Pancreas (tissue), 10 donors: ENCODE measurements around the gene BECN2. TPM values are rescaled to one million over a fixed set of nuclear protein-coding genes. Genes with fewer than 3 reads are reported as not detected.
"Not testable (repeated sequence)": the region's sequence is repeated elsewhere in the genome, so short reads cannot be mapped to it uniquely, and the experiment has no call there.

Source experiments
- ATAC-seq, 4 donors: fragments of 200-7000 bp; cut with Tn5 transposase; one replicate each; pipeline versions ENCODE4 v1.8.0 to v1.9.1; 2020; ENCODE audit warnings: mild to moderate bottlenecking in 4 of 4, moderate library complexity in 4 of 4
- DNase-seq, 6 donors: peaks; one replicate each; pipeline ENCODE4 v3.0.0-alpha.2; 2020
- FAIRE-seq: peaks from 2 replicates; lab custom pipeline; 2012; peaks lifted over from hg19 to GRCh38; lab: Jason Lieb, UNC
- H3K27ac ChIP-seq, 4 donors: fragments of 200-600 bp; sonication (generic); 1 replicate in 3 of 4; 2 replicates in 1 of 4; pipeline versions ENCODE4 v1.5.0 to v1.8.0; 2020
- H3K27me3 ChIP-seq, 4 donors: fragments of 200-600 bp; one replicate each; pipeline ENCODE4 v1.8.0; 2021
- H3K36me3 ChIP-seq, 3 donors: fragments of 200-600 bp; sonication (generic) in 1 of 3; one replicate each; pipeline versions ENCODE4 v1.5.0 to v1.8.0; 2020 to 2021
- H3K4me1 ChIP-seq, 3 donors: fragments of 200-600 bp; one replicate each; pipeline ENCODE4 v1.8.0; 2021
- H3K4me3 ChIP-seq, 4 donors: fragments of 200-600 bp; sonication (generic) in 2 of 4; one replicate each; pipeline versions ENCODE4 v1.5.0 to v1.8.0; 2020 to 2021
- H3K9me3 ChIP-seq, 4 donors: fragments of 200-600 bp; one replicate each; pipeline ENCODE4 v1.8.0; 2021
- CTCF ChIP-seq, 4 donors: fragments of 200-600 bp; sonication (generic) in 3 of 4; IDR thresholded peaks; one replicate each; pipeline versions ENCODE4 v1.5.0 to v1.8.0; 2021; ENCODE audit warnings: antibody characterized with exemption in 4 of 4
- WGBS, 2 donors: extraction: QIAGEN DNeasy Blood & Tissue Kit; methylation state at CpG; one replicate each; pipeline ENCODE4 v1.1.7; 2013; 5-methylcytosine and 5-hydroxymethylcytosine counted together
- intact Hi-C, 3 donors: fragments of 100-400 bp; cut with DNase I; formaldehyde crosslinking; loops; one replicate each; pipeline versions ENCODE4 v1.11.1 to v1.14.2; 2022
- polyA plus RNA-seq, 2 donors: library from polyadenylated mRNA; stranded (reverse); fragments of 200-250 nt; gene quantifications; one replicate each; pipeline ENCODE4 v1.2.3, GENCODE V29; 2013
- total RNA-seq, 6 donors: library from RNA; stranded (reverse); fragmentation: NEBNext Ultra II Directional in 4 of 6; extraction: Animal tissue kit (Norgen Biotek cat#: 25700) in 4 of 6; gene quantifications; one replicate each; pipeline versions ENCODE4 v1.2.1 to v1.2.4, GENCODE V29; 2021 to 2023
- donor health status: healthy with polysubstance abuse.
- donor health status: DM: no; HTN: no; CAD: no; lungs with moderate emphysema.
- donor health status: DM: no; HTN: no; CAD: no.
- donor health status: control.
- donor health status: control.
- donor health status: Bipolar disorder and iron deficiency.
- donor health status: DM: yes; HTN: yes; CAD: no.
- donor health status: DM: no; HTN: no; CAD: no.
- donor health status: DM: no; HTN: no; CAD: no.
- donor health status: DM: yes; HTN: yes; CAD: no.

Gene BECN2
- total and polyA plus RNA-seq, 8 donors = not detected

- intact Hi-C loops = loop anchor here in 1 of 3 donors (10.0 kb wide), 1 partner anchor 1088 kb away; no protein-coding TSS in a partner anchor
- Histone ChIP-seq H3K27ac (no peak overlapping the region), H3K36me3 (no peaks in the 10 kb centered on the region), H3K9me3 (no peaks in the 10 kb centered on the region), H3K27me3 (no peaks in the 10 kb centered on the region), H3K4me3 (no peak overlapping the region), H3K4me1 (no peaks in the 10 kb centered on the region)
- DNase-seq (no peak), ATAC-seq (no peak), FAIRE-seq (no peak)
- TF ChIP-seq CTCF (IDR thresholded peaks at IDR 0.05) = no peak
- 41 to 49% methylated on average over 6 of the region's 6 CpGs for WGBS, 2 donors
Observed at GRCh38 chr1:241972703-241973369, 15.3 kb downstream of the BECN2 start.

- Histone ChIP-seq H3K4me1 (no peaks in the 10 kb centered on the region), H3K27me3 (no peaks in the 10 kb centered on the region), H3K9me3 (no peaks in the 10 kb centered on the region), H3K27ac (no peak overlapping the region), H3K4me3 (no peak overlapping the region), H3K36me3 (no peaks in the 10 kb centered on the region)
- intact Hi-C loops = loop anchor here in 1 of 3 donors (10.0 kb wide), 1 partner anchor 1091 kb away; no protein-coding TSS in a partner anchor
- DNase-seq (no peak), FAIRE-seq (no peak), ATAC-seq (no peak)
- 57 to 62% methylated on average over 6 of the region's 6 CpGs for WGBS, 2 donors
- TF ChIP-seq CTCF (IDR thresholded peaks at IDR 0.05) = no peak
Observed at GRCh38 chr1:241976229-241976628, 18.7 kb downstream of the BECN2 start.

- DNase-seq (no peak), ATAC-seq (no peak), FAIRE-seq (no peak)
- no peaks in the 10 kb centered on the region for H3K27me3 ChIP-seq
- no peaks in the 10 kb centered on the region for H3K4me1 ChIP-seq
- intact Hi-C loops = loop anchor here in 1 of 3 donors (10.0 kb wide), 1 partner anchor 1094 kb away; no protein-coding TSS in a partner anchor
- 88 to 92% methylated on average over 18 of the region's 18 CpGs for WGBS, 2 donors
- TF ChIP-seq CTCF (IDR thresholded peaks at IDR 0.05) = no peak
- no peaks in the 10 kb centered on the region for H3K36me3 ChIP-seq
- H3K27ac ChIP-seq = no peak overlapping the region
- no peak overlapping the region for H3K4me3 ChIP-seq
- H3K9me3 ChIP-seq = no peaks in the 10 kb centered on the region
Observed at GRCh38 chr1:241979071-241979470, 21.5 kb downstream of the BECN2 start.

GRCh38 chr1:241979926-241980325 lies 22.4 kb downstream of the BECN2 start:
- intact Hi-C loops = loop anchor here in 1 of 3 donors (10.0 kb wide), 1 partner anchor 1095 kb away; no protein-coding TSS in a partner anchor
- FAIRE-seq = no peak
- H3K4me1 ChIP-seq = no peaks in the 10 kb centered on the region
- 86 to 93% methylated on average over 1 of the region's 1 CpG for WGBS, 2 donors
- no peak overlapping the region for H3K4me3 ChIP-seq
- no peak for DNase-seq
- H3K36me3 ChIP-seq = no peaks in the 10 kb centered on the region
- no peak overlapping the region for H3K27ac ChIP-seq
- no peaks in the 10 kb centered on the region for H3K27me3 ChIP-seq
- ATAC-seq = no peak
- TF ChIP-seq CTCF (IDR thresholded peaks at IDR 0.05) = no peak
- no peaks in the 10 kb centered on the region for H3K9me3 ChIP-seq

- DNase-seq (peak in 1 of 6 donors; percentile 27), ATAC-seq (peak in 1 of 4 donors; percentile 48), FAIRE-seq (no peak)
- Histone ChIP-seq H3K4me3 (no peak overlapping the region), H3K27ac (no peak overlapping the region), H3K36me3 (no peaks in the 10 kb centered on the region), H3K4me1 (no peaks in the 10 kb centered on the region), H3K9me3 (no peaks in the 10 kb centered on the region), H3K27me3 (no peaks in the 10 kb centered on the region)
- WGBS, 2 donors = 56 to 64% methylated on average over 10 of the region's 10 CpGs
- intact Hi-C loops = no loop called here
- peak in 2 of 4 donors; percentile 19 to 29 for TF ChIP-seq CTCF (IDR thresholded peaks at IDR 0.05)
Observed at GRCh38 chr1:241985787-241986186, 28.2 kb downstream of the BECN2 start.

GRCh38 chr1:241988389-241988930 lies 30.9 kb downstream of the BECN2 start:
- FAIRE-seq, H3K27ac ChIP-seq, H3K4me1 ChIP-seq, H3K9me3 ChIP-seq, H3K4me3 ChIP-seq, H3K27me3 ChIP-seq, intact Hi-C loops, H3K36me3 ChIP-seq, DNase-seq, ATAC-seq: not testable (repeated sequence)
- 58 to 70% methylated on average over 10 of the region's 10 CpGs for WGBS, 2 donors
